ENCODE measurements around the gene ST6GALNAC1.

DNA sequence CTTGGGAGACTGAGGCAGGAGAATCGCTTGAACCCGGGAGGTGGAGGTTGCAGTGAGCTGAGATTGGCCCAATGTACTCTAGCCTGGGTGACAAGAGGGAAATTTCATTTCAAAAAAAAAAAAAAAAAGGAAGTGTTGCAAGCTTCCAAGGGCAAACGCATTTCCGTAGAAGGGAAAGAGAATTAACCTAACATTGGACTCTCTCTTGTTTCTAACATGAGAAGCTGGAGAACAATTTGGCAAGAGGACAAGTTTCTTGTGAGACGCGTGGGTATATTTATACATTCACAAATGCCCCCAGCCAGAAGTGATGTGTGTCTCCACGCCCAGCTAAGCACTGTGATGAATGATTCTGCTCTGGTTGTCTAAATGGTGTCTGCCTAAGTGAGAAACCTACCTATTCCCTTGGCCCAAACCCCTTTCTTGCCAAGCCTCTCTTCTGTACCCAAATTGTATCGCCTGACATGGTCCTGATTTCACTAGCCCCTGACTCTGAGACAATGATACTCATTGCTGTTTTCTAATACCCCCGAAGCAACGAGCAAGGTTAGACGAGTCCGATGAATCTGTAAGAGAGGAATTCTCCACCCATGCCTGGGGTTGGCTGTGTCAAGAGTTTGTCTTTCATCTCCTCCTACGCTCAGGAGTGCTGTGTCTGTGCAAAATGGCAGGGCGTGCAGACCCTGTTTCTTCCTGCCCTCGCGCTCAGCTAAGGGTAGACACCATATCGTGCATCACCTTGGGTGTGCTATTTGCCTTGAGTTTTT lies 43.7 kb downstream of the ST6GALNAC1 start:
- TF ChIP-seq SRF (IDR thresholded peaks at IDR 0.05; ENCODE audit: low read depth): no peak
- no peak for TF ChIP-seq EZH2 (IDR thresholded peaks at IDR 0.05)
- no peak for TF ChIP-seq RAD21 (IDR thresholded peaks at IDR 0.05; ENCODE audit: low read depth)
- no peak for TF ChIP-seq POLR2AphosphoS5 (IDR thresholded peaks at IDR 0.05; ENCODE audit: low read depth, low read length)
- TF ChIP-seq CTCF (IDR thresholded peaks at IDR 0.05 in 2 of 3, conservative IDR thresholded peaks at IDR 0.05 in 1 of 3; ENCODE audit: borderline replicate concordance in 1 of 3, insufficient read depth in 1 of 3, low read depth in 2 of 3, low read length in 2 of 3): no peak
- TF ChIP-seq CEBPB (IDR thresholded peaks at IDR 0.05; ENCODE audit: low read depth): no peak
- TF ChIP-seq JUND (IDR thresholded peaks at IDR 0.05): no peak

Measured in HCT116 (cell line).